ENCODE results near the gene IL17RE.
"Not testable (repeated sequence)": the region's sequence is repeated elsewhere in the genome, so short reads cannot be mapped to it uniquely, and the experiment has no call there.

IL17RE gene

GRCh38 chr3:9899289-9899791 is 3.3 kb upstream of the IL17RE start:
- DNase-seq = no peak
- no peak overlapping the region for H3K4me3 ChIP-seq (ENCODE audit: low read depth, low read length)
- no peaks in the 10 kb centered on the region for H3K27me3 ChIP-seq (ENCODE audit: insufficient read depth, low read depth, severe bottlenecking)
- H3K27ac ChIP-seq = no peak overlapping the region
- no peak for TF ChIP-seq CTCF (IDR thresholded peaks at IDR 0.05; ENCODE audit: low read depth, low read length)
- H3K36me3 ChIP-seq = no peaks in the 10 kb centered on the region
- H3K9me3 ChIP-seq (ENCODE audit: severe bottlenecking) = no peaks in the 10 kb centered on the region

- not testable (repeated sequence) for H3K4me3 ChIP-seq (ENCODE audit: low read depth, low read length); H3K36me3 ChIP-seq; H3K9me3 ChIP-seq (ENCODE audit: severe bottlenecking); DNase-seq; H3K27ac ChIP-seq; H3K27me3 ChIP-seq (ENCODE audit: insufficient read depth, low read depth, severe bottlenecking)
Observed at GRCh38 chr3:9900965-9901415, 1.7 kb upstream of the IL17RE start.

GRCh38 chr3:9901967-9902366 is 681 bp upstream of the IL17RE start:
- Histone ChIP-seq H3K36me3 (no peaks in the 10 kb centered on the region), H3K4me3 (ENCODE audit: low read depth, low read length) (no peak overlapping the region), H3K27me3 (ENCODE audit: insufficient read depth, low read depth, severe bottlenecking) (no peaks in the 10 kb centered on the region), H3K27ac (no peak overlapping the region), H3K9me3 (ENCODE audit: severe bottlenecking) (no peaks in the 10 kb centered on the region)
- DNase-seq = no peak
- no peak for TF ChIP-seq CTCF (IDR thresholded peaks at IDR 0.05; ENCODE audit: low read depth, low read length)

GRCh38 chr3:9903238-9903624 is 583 bp downstream of the IL17RE start:
- Histone ChIP-seq H3K4me3 (ENCODE audit: low read depth, low read length) (no peak overlapping the region), H3K27ac (no peak overlapping the region)

GRCh38 chr3:9903904-9904303 is 1.3 kb downstream of the IL17RE start:
- H3K27ac ChIP-seq = no peak overlapping the region
- TF ChIP-seq CTCF (IDR thresholded peaks at IDR 0.05; ENCODE audit: low read depth, low read length) = no peak
- no peak for DNase-seq
- H3K36me3 ChIP-seq = no peaks in the 10 kb centered on the region
- H3K4me3 ChIP-seq (ENCODE audit: low read depth, low read length) = no peak overlapping the region
- H3K27me3 ChIP-seq (ENCODE audit: insufficient read depth, low read depth, severe bottlenecking) = no peaks in the 10 kb centered on the region
- H3K9me3 ChIP-seq (ENCODE audit: severe bottlenecking) = no peaks in the 10 kb centered on the region

More at GRCh38 chr3:9903238-9903624, 583 bp downstream of the IL17RE start:
- Histone ChIP-seq H3K9me3 (ENCODE audit: severe bottlenecking) (no peaks in the 10 kb centered on the region), H3K36me3 (no peaks in the 10 kb centered on the region), H3K27me3 (ENCODE audit: insufficient read depth, low read depth, severe bottlenecking) (no peaks in the 10 kb centered on the region)
- no peak for TF ChIP-seq CTCF (IDR thresholded peaks at IDR 0.05; ENCODE audit: low read depth, low read length)
- DNase-seq = no peak

- TF ChIP-seq CTCF (IDR thresholded peaks at IDR 0.05; ENCODE audit: low read depth, low read length) = no peak
- Histone ChIP-seq H3K27ac (no peak overlapping the region), H3K36me3 (no peaks in the 10 kb centered on the region), H3K9me3 (ENCODE audit: severe bottlenecking) (no peaks in the 10 kb centered on the region), H3K27me3 (ENCODE audit: insufficient read depth, low read depth, severe bottlenecking) (no peaks in the 10 kb centered on the region), H3K4me3 (ENCODE audit: low read depth, low read length) (no peak overlapping the region)
- DNase-seq = no peak
Observed at GRCh38 chr3:9906480-9906879, 3.8 kb downstream of the IL17RE start.
